K562 (cell line): ENCODE measurements around the gene ANKRD44.

Experiments used
- CBX5 ChIP-seq: IDR thresholded peaks from 2 replicates; pipeline ENCODE4 v1.6.1; 2014; ENCODE audit warnings: low read depth, borderline replicate concordance
- CTBP1 ChIP-seq: fragments of 450-650 bp; IDR thresholded peaks from 2 replicates; pipeline ENCODE4 v1.6.1; 2016; ENCODE audit warnings: borderline replicate concordance
- EGR1 ChIP-seq: fragments of 450-650 bp; conservative IDR thresholded peaks from 2 replicates; pipeline ENCODE4 v1.6.1; 2017; ENCODE audit warnings: mild to moderate bottlenecking
- GATA2 ChIP-seq: sonication (generic); formaldehyde crosslinking; IDR thresholded peaks from 2 replicates; pipeline ENCODE4 v1.4.0; 2020; ENCODE audit warnings: mild to moderate bottlenecking, missing genetic modification reagents
- HDAC1 ChIP-seq, 2 experiments: fragments of 450-650 bp; IDR thresholded peaks; 2 replicates each; pipeline ENCODE4 v1.6.1; 2016 to 2017; ENCODE audit warnings: inconsistent platforms in 1 of 2, mild to moderate bottlenecking in 1 of 2, moderate library complexity in 1 of 2
- MEF2A ChIP-seq: IDR thresholded peaks from 2 replicates; pipeline ENCODE4 v1.6.1; 2011; ENCODE audit warnings: low read depth, mild to moderate bottlenecking, low read length, moderate library complexity; ENCODE audit not compliant: control insufficient read depth
- RBBP5 ChIP-seq: fragments of 200-600 bp; sonication (generic); IDR thresholded peaks from 2 replicates; pipeline ENCODE4 v1.6.1; 2012; ENCODE audit warnings: borderline replicate concordance, mild to moderate bottlenecking, low read length, control low read depth, inconsistent platforms; ENCODE audit not compliant: insufficient read depth, poor library complexity, severe bottlenecking
- ZHX1 ChIP-seq: fragments of 150-350 bp; conservative IDR thresholded peaks from 2 replicates; pipeline ENCODE4 v1.6.1; 2014; ENCODE audit warnings: low read length
- ZNF134 ChIP-seq: fragments of 250-450 bp; sonication (Bioruptor Pico); conservative IDR thresholded peaks from 2 replicates; pipeline ENCODE4 v1.4.0; 2020
- TF ChIP-seq, protein P1 (sequence below): sonication (generic); formaldehyde crosslinking; IDR thresholded peaks from 2 replicates; pipeline ENCODE4 v1.8.1; 2022; ENCODE audit warnings: missing genetic modification reagents
- TF ChIP-seq, protein P2 (sequence below), 2 experiments: fragments of 450-650 bp in 1 of 2; sonication (generic) in 1 of 2; formaldehyde crosslinking in 1 of 2; IDR thresholded peaks in 1 of 2; conservative IDR thresholded peaks in 1 of 2; 2 replicates each; pipeline versions ENCODE4 v1.6.1 to v1.8.1; 2016 to 2023; ENCODE audit warnings: mild to moderate bottlenecking in 2 of 2, moderate library complexity in 2 of 2, inconsistent platforms in 1 of 2, missing genetic modification reagents in 1 of 2

GRCh38 chr2:197011021-197011417, 299.6 kb downstream of the ANKRD44 start:
- TF ChIP-seq MEF2A (no peak), ZNF134 (CRISPR knock-in tag) (no peak), CBX5 (no peak), EGR1 (no peak), RBBP5 (no peak), ZHX1 (no peak), GATA2 (CRISPR knock-in tag) (no peak), CTBP1 (no peak), HDAC1 (IDR thresholded peaks at IDR 0.05) (no peak)
- TF ChIP-seq, protein P1, sequence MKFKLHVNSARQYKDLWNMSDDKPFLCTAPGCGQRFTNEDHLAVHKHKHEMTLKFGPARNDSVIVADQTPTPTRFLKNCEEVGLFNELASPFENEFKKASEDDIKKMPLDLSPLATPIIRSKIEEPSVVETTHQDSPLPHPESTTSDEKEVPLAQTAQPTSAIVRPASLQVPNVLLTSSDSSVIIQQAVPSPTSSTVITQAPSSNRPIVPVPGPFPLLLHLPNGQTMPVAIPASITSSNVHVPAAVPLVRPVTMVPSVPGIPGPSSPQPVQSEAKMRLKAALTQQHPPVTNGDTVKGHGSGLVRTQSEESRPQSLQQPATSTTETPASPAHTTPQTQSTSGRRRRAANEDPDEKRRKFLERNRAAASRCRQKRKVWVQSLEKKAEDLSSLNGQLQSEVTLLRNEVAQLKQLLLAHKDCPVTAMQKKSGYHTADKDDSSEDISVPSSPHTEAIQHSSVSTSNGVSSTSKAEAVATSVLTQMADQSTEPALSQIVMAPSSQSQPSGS (CRISPR knock-in tag) = no peak
- TF ChIP-seq, protein P2, sequence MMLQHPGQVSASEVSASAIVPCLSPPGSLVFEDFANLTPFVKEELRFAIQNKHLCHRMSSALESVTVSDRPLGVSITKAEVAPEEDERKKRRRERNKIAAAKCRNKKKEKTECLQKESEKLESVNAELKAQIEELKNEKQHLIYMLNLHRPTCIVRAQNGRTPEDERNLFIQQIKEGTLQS (IDR thresholded peaks at IDR 0.05) = no peak
- TF ChIP-seq, protein P2 (CRISPR knock-in tag; conservative IDR thresholded peaks at IDR 0.05) = no peak
